HCT116 (cell line): Measurements from ENCODE around the gene EHMT1. TPM values are rescaled to one million over a fixed set of nuclear protein-coding genes. Genes with fewer than 3 reads are reported as not detected.

Experiments used
- ATAC-seq: fragments of 200-7000 bp; cut with Tn5 transposase; 2 replicates; pipeline ENCODE4 v1.9.1; 2020; ENCODE audit warnings: mild to moderate bottlenecking, moderate library complexity
- BruUV-seq: library from RNA; stranded (reverse); fragments of 400-500 nt; replicated peaks from 2 replicates; lab custom pipeline; 2021; lab: Mats Ljungman, UMichigan
- CTCF ChIA-PET: fragments of 300-600 bp; sonication (Branson Sonifier 250); formaldehyde crosslinking; loops from one replicate; lab custom pipeline; 2021; ENCODE audit warnings: antibody characterized with exemption; lab: Charles Lee
- POLR2A ChIA-PET: fragments of 300-600, 350-600 bp; sonication (Branson Sonifier 250); formaldehyde crosslinking; loops from one replicate; lab custom pipeline; 2021; ENCODE audit warnings: antibody characterized with exemption; lab: Charles Lee
- RAD21 ChIA-PET, 2 experiments: fragments of 300-600 bp; sonication (Branson Sonifier 250); formaldehyde crosslinking; loops; one replicate each; lab custom pipeline; 2023; ENCODE audit warnings: low total read pairs in 2 of 2; ENCODE audit not compliant: uncharacterized antibody in 2 of 2, unreplicated experiment in 2 of 2, low non-redundant PET in 1 of 2; lab: Charles Lee
- DNase-seq: peaks from one replicate; pipeline ENCODE4 v3.0.0-alpha.2; 2010; ENCODE audit warnings: low read depth, low spot score
- H2AFZ ChIP-seq: fragments of 200-600 bp; shearing (Covaris generic), sonication (generic); 2 replicates; pipeline ENCODE4 v1.6.1; 2017; ENCODE audit warnings: low read depth, mixed run types, mixed read lengths, antibody characterized with exemption, low read length; ENCODE audit not compliant: poor library complexity, severe bottlenecking
- H3K27ac ChIP-seq: 2 replicates; pipeline ENCODE4 v1.5.1; 2012; ENCODE audit warnings: low read depth, low read length
- H3K27me3 ChIP-seq: fragments of 200-600 bp; sonication (generic); 2 replicates; pipeline ENCODE4 v1.6.1; 2016; ENCODE audit warnings: mixed run types, low read length, mixed read lengths; ENCODE audit not compliant: insufficient read depth
- H3K36me3 ChIP-seq, 2 experiments: fragments of 200-500 bp in 1 of 2; fragments of 200-600 bp in 1 of 2; sonication (Bioruptor generic) in 1 of 2; sonication (generic) in 1 of 2; 2 replicates each; pipeline versions ENCODE4 v1.5.1 to v1.6.1; 2014 to 2016; ENCODE audit warnings: low read length in 2 of 2, inconsistent platforms in 1 of 2, mixed read lengths in 1 of 2, mixed run types in 1 of 2; ENCODE audit not compliant: insufficient read depth in 2 of 2, control insufficient read depth in 1 of 2
- H3K4me1 ChIP-seq, 2 experiments: fragments of 200-600 bp in 1 of 2; sonication (generic) in 1 of 2; 2 replicates each; pipeline versions ENCODE4 v1.5.1 to v1.6.1; 2012 to 2017; ENCODE audit warnings: low read length in 2 of 2, inconsistent platforms in 1 of 2, mild to moderate bottlenecking in 1 of 2, mixed read lengths in 1 of 2, mixed run types in 1 of 2, moderate library complexity in 1 of 2; ENCODE audit not compliant: insufficient read depth in 2 of 2, control insufficient read depth in 1 of 2
- H3K4me2 ChIP-seq: fragments of 200-600 bp; sonication (generic); 2 replicates; pipeline ENCODE4 v1.6.1; 2017; ENCODE audit warnings: mixed run types, low read length, mixed read lengths
- H3K4me3 ChIP-seq, 2 experiments: fragments of 200-600 bp in 1 of 2; sonication (generic) in 1 of 2; replicated peaks in 1 of 2; 2 replicates each; pipeline ENCODE4 v1.5.1; 2011 to 2016; ENCODE audit warnings: low read length in 2 of 2, control low read depth in 1 of 2, low read depth in 1 of 2, mild to moderate bottlenecking in 1 of 2, mixed read lengths in 1 of 2, mixed run types in 1 of 2
- H3K79me2 ChIP-seq: fragments of 200-600 bp; sonication (generic); 2 replicates; pipeline ENCODE4 v1.6.1; 2017; ENCODE audit warnings: mild to moderate bottlenecking, mixed run types, low read length, moderate library complexity, mixed read lengths; ENCODE audit not compliant: insufficient read depth
- H3K9ac ChIP-seq: fragments of 200-600 bp; sonication (generic); 2 replicates; pipeline ENCODE4 v1.6.1; 2016; ENCODE audit warnings: low read length, mixed read lengths
- H3K9me2 ChIP-seq: fragments of 200-600 bp; sonication (generic), shearing (Covaris generic); 2 replicates; pipeline ENCODE4 v1.6.1; 2017; ENCODE audit warnings: mixed run types, mild to moderate bottlenecking, moderate library complexity; ENCODE audit not compliant: insufficient read depth
- H3K9me3 ChIP-seq, 2 experiments: fragments of 200-500 bp in 1 of 2; fragments of 200-600 bp in 1 of 2; sonication (Bioruptor generic) in 1 of 2; sonication (generic) in 1 of 2; 2 replicates each; pipeline ENCODE4 v1.6.1; 2014 to 2017; ENCODE audit warnings: low read length in 2 of 2, mixed read lengths in 2 of 2, inconsistent platforms in 1 of 2, low read depth in 1 of 2, mild to moderate bottlenecking in 1 of 2, mixed run types in 1 of 2, moderate library complexity in 1 of 2; ENCODE audit not compliant: control insufficient read depth in 1 of 2, insufficient read depth in 1 of 2
- H4K20me1 ChIP-seq: fragments of 200-600 bp; sonication (generic), shearing (Covaris generic); 2 replicates; pipeline ENCODE4 v1.6.1; 2017; ENCODE audit warnings: mixed run types, mild to moderate bottlenecking, moderate library complexity; ENCODE audit not compliant: insufficient read depth
- CBX3 ChIP-seq: IDR thresholded peaks from 2 replicates; pipeline ENCODE4 v1.6.1; 2012; ENCODE audit warnings: low read depth
- CEBPB ChIP-seq: IDR thresholded peaks from 2 replicates; pipeline ENCODE4 v1.6.1; 2012; ENCODE audit warnings: low read depth
- EGR1 ChIP-seq: IDR thresholded peaks from 2 replicates; pipeline ENCODE4 v1.6.1; 2012; ENCODE audit warnings: low read depth
- ELF1 ChIP-seq: IDR thresholded peaks from 2 replicates; pipeline ENCODE4 v1.6.1; 2012; ENCODE audit warnings: low read depth, borderline replicate concordance
- EZH2phosphoT487 ChIP-seq: fragments of 200-600 bp; IDR thresholded peaks from 2 replicates; pipeline ENCODE4 v1.6.1; 2018; ENCODE audit warnings: antibody characterized with exemption, borderline replicate concordance
- POLR2A ChIP-seq: IDR thresholded peaks from 2 replicates; pipeline ENCODE4 v1.7.0; 2011; ENCODE audit warnings: borderline replicate concordance; ENCODE audit not compliant: insufficient read depth, insufficient read length; ENCODE audit errors: extremely low read depth
- POLR2AphosphoS5 ChIP-seq: IDR thresholded peaks from 2 replicates; pipeline ENCODE4 v1.6.1; 2011; ENCODE audit warnings: mild to moderate bottlenecking, low read depth, low read length, moderate library complexity
- SP1 ChIP-seq: IDR thresholded peaks from 2 replicates; pipeline ENCODE4 v1.6.1; 2012; ENCODE audit warnings: low read depth
- YY1 ChIP-seq: IDR thresholded peaks from 2 replicates; pipeline ENCODE4 v1.6.1; 2011; ENCODE audit warnings: low read length, low read depth, moderate library complexity, mild to moderate bottlenecking; ENCODE audit not compliant: insufficient replicate concordance; ENCODE audit errors: extremely low read depth
- intact Hi-C: fragments of 100-400 bp; cut with micrococcal nuclease; formaldehyde crosslinking; loops from 2 replicates; pipeline ENCODE4 v1.10.0; 2022
- total RNA-seq: library from RNA; stranded (reverse); gene quantifications from one replicate; pipeline ENCODE4 v1.2.1, GENCODE V29; 2021; ENCODE audit not compliant: unreplicated experiment
- TF ChIP-seq, protein P1 (sequence below): IDR thresholded peaks from 2 replicates; pipeline ENCODE4 v1.6.1; 2012; ENCODE audit warnings: low read depth
- TF ChIP-seq, protein P2 (sequence below), 3 experiments: fragments of 200-600 bp in 1 of 3; sonication (generic) in 1 of 3; IDR thresholded peaks in 2 of 3; conservative IDR thresholded peaks in 1 of 3; 2 replicates each; pipeline ENCODE4 v1.5.1; 2012 to 2017; ENCODE audit warnings: low read depth in 2 of 3, low read length in 2 of 3, antibody characterized with exemption in 1 of 3, borderline replicate concordance in 1 of 3, control low read depth in 1 of 3, mild to moderate bottlenecking in 1 of 3, mixed read lengths in 1 of 3, mixed run types in 1 of 3, moderate library complexity in 1 of 3; ENCODE audit not compliant: insufficient read depth in 1 of 3

The EHMT1 gene
- total RNA-seq, 1 experiment from 2014 or later, result 86.1 TPM

GRCh38 chr9:137671196-137671538 is 52.4 kb downstream of the EHMT1 start (continued):
- TF ChIP-seq YY1, result no peak
- no peak for TF ChIP-seq CBX3
- TF ChIP-seq, protein P1, sequence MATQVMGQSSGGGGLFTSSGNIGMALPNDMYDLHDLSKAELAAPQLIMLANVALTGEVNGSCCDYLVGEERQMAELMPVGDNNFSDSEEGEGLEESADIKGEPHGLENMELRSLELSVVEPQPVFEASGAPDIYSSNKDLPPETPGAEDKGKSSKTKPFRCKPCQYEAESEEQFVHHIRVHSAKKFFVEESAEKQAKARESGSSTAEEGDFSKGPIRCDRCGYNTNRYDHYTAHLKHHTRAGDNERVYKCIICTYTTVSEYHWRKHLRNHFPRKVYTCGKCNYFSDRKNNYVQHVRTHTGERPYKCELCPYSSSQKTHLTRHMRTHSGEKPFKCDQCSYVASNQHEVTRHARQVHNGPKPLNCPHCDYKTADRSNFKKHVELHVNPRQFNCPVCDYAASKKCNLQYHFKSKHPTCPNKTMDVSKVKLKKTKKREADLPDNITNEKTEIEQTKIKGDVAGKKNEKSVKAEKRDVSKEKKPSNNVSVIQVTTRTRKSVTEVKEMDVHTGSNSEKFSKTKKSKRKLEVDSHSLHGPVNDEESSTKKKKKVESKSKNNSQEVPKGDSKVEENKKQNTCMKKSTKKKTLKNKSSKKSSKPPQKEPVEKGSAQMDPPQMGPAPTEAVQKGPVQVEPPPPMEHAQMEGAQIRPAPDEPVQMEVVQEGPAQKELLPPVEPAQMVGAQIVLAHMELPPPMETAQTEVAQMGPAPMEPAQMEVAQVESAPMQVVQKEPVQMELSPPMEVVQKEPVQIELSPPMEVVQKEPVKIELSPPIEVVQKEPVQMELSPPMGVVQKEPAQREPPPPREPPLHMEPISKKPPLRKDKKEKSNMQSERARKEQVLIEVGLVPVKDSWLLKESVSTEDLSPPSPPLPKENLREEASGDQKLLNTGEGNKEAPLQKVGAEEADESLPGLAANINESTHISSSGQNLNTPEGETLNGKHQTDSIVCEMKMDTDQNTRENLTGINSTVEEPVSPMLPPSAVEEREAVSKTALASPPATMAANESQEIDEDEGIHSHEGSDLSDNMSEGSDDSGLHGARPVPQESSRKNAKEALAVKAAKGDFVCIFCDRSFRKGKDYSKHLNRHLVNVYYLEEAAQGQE, result no peak
- no peak for TF ChIP-seq ELF1
- no peak for TF ChIP-seq SP1
- no peak for TF ChIP-seq POLR2AphosphoS5
- no peak for TF ChIP-seq POLR2A

- no peaks in the 10 kb centered on the region for H3K27me3 ChIP-seq
- H4K20me1 ChIP-seq, result peaks cover 8% of the 10 kb centered on the region; the same call in 1 of the 2 replicates
- no peaks in the 10 kb centered on the region for H3K4me1 ChIP-seq
- CTCF ChIA-PET, result interaction anchor here (0.9 kb wide), 1 partner anchor 11 kb away, joined by 3 read pairs; no protein-coding TSS in a partner anchor
- no TSS peak for BruUV-seq
- ATAC-seq, result no peak
- H3K4me2 ChIP-seq, result no peak overlapping the region
- RAD21 ChIA-PET, result no interaction called here
- intact Hi-C loops, result loop anchor here (1.0 to 5.0 kb wide), 2 partner anchors 101 to 351 kb away; no protein-coding TSS in a partner anchor
- POLR2A ChIA-PET, result no interaction called here
- H3K27ac ChIP-seq, result no peak overlapping the region
- no peaks in the 10 kb centered on the region for H3K9me2 ChIP-seq
- no peaks in the 10 kb centered on the region; a peak in 2 of 4 replicates for H3K36me3 ChIP-seq
- H3K79me2 ChIP-seq, result peaks cover 90% of the 10 kb centered on the region
- no peak overlapping the region for H2AFZ ChIP-seq
- no peak for DNase-seq
- no peak overlapping the region for H3K4me3 ChIP-seq
- H3K9ac ChIP-seq, result no peak overlapping the region
- H3K9me3 ChIP-seq, result no peaks in the 10 kb centered on the region
- TF ChIP-seq YY1, result no peak
- no peak for TF ChIP-seq EGR1
- no peak for TF ChIP-seq EZH2phosphoT487
- TF ChIP-seq, protein P2, sequence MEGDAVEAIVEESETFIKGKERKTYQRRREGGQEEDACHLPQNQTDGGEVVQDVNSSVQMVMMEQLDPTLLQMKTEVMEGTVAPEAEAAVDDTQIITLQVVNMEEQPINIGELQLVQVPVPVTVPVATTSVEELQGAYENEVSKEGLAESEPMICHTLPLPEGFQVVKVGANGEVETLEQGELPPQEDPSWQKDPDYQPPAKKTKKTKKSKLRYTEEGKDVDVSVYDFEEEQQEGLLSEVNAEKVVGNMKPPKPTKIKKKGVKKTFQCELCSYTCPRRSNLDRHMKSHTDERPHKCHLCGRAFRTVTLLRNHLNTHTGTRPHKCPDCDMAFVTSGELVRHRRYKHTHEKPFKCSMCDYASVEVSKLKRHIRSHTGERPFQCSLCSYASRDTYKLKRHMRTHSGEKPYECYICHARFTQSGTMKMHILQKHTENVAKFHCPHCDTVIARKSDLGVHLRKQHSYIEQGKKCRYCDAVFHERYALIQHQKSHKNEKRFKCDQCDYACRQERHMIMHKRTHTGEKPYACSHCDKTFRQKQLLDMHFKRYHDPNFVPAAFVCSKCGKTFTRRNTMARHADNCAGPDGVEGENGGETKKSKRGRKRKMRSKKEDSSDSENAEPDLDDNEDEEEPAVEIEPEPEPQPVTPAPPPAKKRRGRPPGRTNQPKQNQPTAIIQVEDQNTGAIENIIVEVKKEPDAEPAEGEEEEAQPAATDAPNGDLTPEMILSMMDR (IDR thresholded peaks at IDR 0.05 in 2 of 3, conservative IDR thresholded peaks at IDR 0.05 in 1 of 3; ENCODE audit: borderline replicate concordance in 1 of 3, insufficient read depth in 1 of 3, low read depth in 2 of 3, low read length in 2 of 3), result no peak
- no peak for TF ChIP-seq ELF1
- TF ChIP-seq CEBPB, result no peak
- TF ChIP-seq CBX3, result no peak
- TF ChIP-seq POLR2A, result no peak
These were observed 52.9 kb downstream of the EHMT1 start for GRCh38 chr9:137671721-137672120.
